Sciatic nerve (tissue), 2 donors: ENCODE results near the gene SPEM1. TPM values are rescaled to one million over a fixed set of nuclear protein-coding genes. Genes with fewer than 3 reads are reported as not detected.
"Not testable (repeated sequence)": the region's sequence is repeated elsewhere in the genome, so short reads cannot be mapped to it uniquely, and the experiment has no call there.

Source experiments
- ATAC-seq: fragments of 200-7000 bp; cut with Tn5 transposase; one replicate; pipeline ENCODE4 v1.9.1; 2020; ENCODE audit warnings: mild to moderate bottlenecking, moderate library complexity
- DNase-seq: peaks from one replicate; pipeline ENCODE4 v3.0.0-alpha.2; 2020; ENCODE audit warnings: low spot score
- intact Hi-C: fragments of 100-400 bp; cut with DNase I; formaldehyde crosslinking; loops from one replicate; pipeline ENCODE4 v1.14.2; 2022
- total RNA-seq: library from RNA; stranded (reverse); fragmentation: NEBNext Ultra II Directional; extraction: Animal tissue kit (Norgen Biotek cat#: 25700); gene quantifications from one replicate; pipeline ENCODE4 v1.2.1, GENCODE V29; 2021
- donor health status: DM: no; HTN: no; CAD: no.
- donor health status: DM: no; HTN: no; CAD: no.

SPEM1 gene
- total RNA-seq, 1 donor from 2014 or later, result not detected

GRCh38 chr17:7464081-7464480 lies 44.0 kb downstream of the SPEM1 start:
- DNase-seq (no peak), ATAC-seq (no peak)
- intact Hi-C loops, result no loop called here

GRCh38 chr17:7465597-7466275 lies 45.6 kb downstream of the SPEM1 start:
- intact Hi-C loops, result no loop called here
- ATAC-seq, result peak; percentile 1
- no peak for DNase-seq

- intact Hi-C loops, result no loop called here
- no peak for DNase-seq
- ATAC-seq, result no peak
Measured at GRCh38 chr17:7466318-7466638, 46.2 kb downstream of the SPEM1 start.

GRCh38 chr17:7466639-7467341 lies 46.7 kb downstream of the SPEM1 start:
- DNase-seq (peak; percentile 88), ATAC-seq (peak; percentile 42)

GRCh38 chr17:7467498-7467897 lies 47.4 kb downstream of the SPEM1 start:
- ATAC-seq, result no peak
- intact Hi-C loops, result no loop called here
- DNase-seq, result no peak

More at GRCh38 chr17:7466639-7467341, 46.7 kb downstream of the SPEM1 start:
- intact Hi-C loops, result no loop called here

- DNase-seq, result no peak
- intact Hi-C loops, result no loop called here
- no peak for ATAC-seq
Measured at GRCh38 chr17:7468290-7468689, 48.2 kb downstream of the SPEM1 start.

- intact Hi-C loops, result no loop called here
- ATAC-seq (no peak), DNase-seq (no peak)
Measured at GRCh38 chr17:7468804-7469389, 48.8 kb downstream of the SPEM1 start.

- intact Hi-C loops, ATAC-seq, DNase-seq: not testable (repeated sequence)
Measured at GRCh38 chr17:7469843-7470242, 49.7 kb downstream of the SPEM1 start.

GRCh38 chr17:7470457-7470973 lies 50.4 kb downstream of the SPEM1 start:
- DNase-seq, ATAC-seq, intact Hi-C loops: not testable (repeated sequence)

Other genes starting within 250 kb of the SPEM1 start
- 2.3 TPM for gene ASGR1, start 241.0 kb upstream of the SPEM1 start, total RNA-seq
- 32.2 TPM for gene DLG4, start 200.5 kb upstream of the SPEM1 start, total RNA-seq
- gene ACADVL, start 200.4 kb upstream of the SPEM1 start, total RNA-seq, result 321 TPM
- gene DVL2, start 185.8 kb upstream of the SPEM1 start, total RNA-seq, result 49.1 TPM
- 23.8 TPM for gene PHF23, start 180.9 kb upstream of the SPEM1 start, total RNA-seq
- gene GABARAP, start 177.9 kb upstream of the SPEM1 start, total RNA-seq, result 397 TPM
- gene CTDNEP1, start 168.6 kb upstream of the SPEM1 start, total RNA-seq, result 82.0 TPM
- gene ELP5, start 168.1 kb upstream of the SPEM1 start, total RNA-seq, result 26.7 TPM
- gene CLDN7, start 157.8 kb upstream of the SPEM1 start, total RNA-seq, result 4.1 TPM
- gene SLC2A4, start 138.6 kb upstream of the SPEM1 start, total RNA-seq, result 6.1 TPM
- 2.1 TPM for gene YBX2, start 125.7 kb upstream of the SPEM1 start, total RNA-seq
- gene EIF5A, start 112.7 kb upstream of the SPEM1 start, total RNA-seq, result 168 TPM
- 53.8 TPM for gene GPS2, start 105.0 kb upstream of the SPEM1 start, total RNA-seq
- 37.0 TPM for gene NEURL4, start 91.0 kb upstream of the SPEM1 start, total RNA-seq
- 38.3 TPM for gene ACAP1, start 83.8 kb upstream of the SPEM1 start, total RNA-seq
- 64.6 TPM for gene KCTD11, start 68.2 kb upstream of the SPEM1 start, total RNA-seq
- gene TMEM95, start 65.2 kb upstream of the SPEM1 start, total RNA-seq, result not detected
- 6.1 TPM for gene TNK1, start 39.2 kb upstream of the SPEM1 start, total RNA-seq
- 37.1 TPM for gene PLSCR3, start 25.8 kb upstream of the SPEM1 start, total RNA-seq
- gene TMEM256, start 16.2 kb upstream of the SPEM1 start, total RNA-seq, result 75.0 TPM
- gene NLGN2, start 12.5 kb upstream of the SPEM1 start, total RNA-seq, result 44.8 TPM
- gene SPEM2, start 5.3 kb downstream of the SPEM1 start, total RNA-seq, result not detected
- gene SPEM3, start 8.5 kb downstream of the SPEM1 start, total RNA-seq, result not detected
- gene TMEM102, start 15.1 kb downstream of the SPEM1 start, total RNA-seq, result 3.0 TPM
- gene FGF11, start 19.2 kb downstream of the SPEM1 start, total RNA-seq, result 3.8 TPM
- gene CHRNB1, start 24.7 kb downstream of the SPEM1 start, total RNA-seq, result 6.3 TPM
- gene ZBTB4, start 59.3 kb downstream of the SPEM1 start, total RNA-seq, result 84.2 TPM
- gene SLC35G6, start 61.1 kb downstream of the SPEM1 start, total RNA-seq, result not detected
- gene POLR2A, start 64.0 kb downstream of the SPEM1 start, total RNA-seq, result 126 TPM
- gene TNFSF12, start 128.7 kb downstream of the SPEM1 start, total RNA-seq, result 63.9 TPM
- gene TNFSF13, start 138.4 kb downstream of the SPEM1 start, total RNA-seq, result 32.7 TPM
- gene SENP3, start 141.6 kb downstream of the SPEM1 start, total RNA-seq, result 39.8 TPM
- 83.0 TPM for gene CD68, start 159.3 kb downstream of the SPEM1 start, total RNA-seq
- gene MPDU1, start 163.5 kb downstream of the SPEM1 start, total RNA-seq, result 21.4 TPM
- 5.1 TPM for gene SOX15, start 169.8 kb downstream of the SPEM1 start, total RNA-seq
- 46.5 TPM for gene FXR2, start 194.6 kb downstream of the SPEM1 start, total RNA-seq
- 68.7 TPM for gene SAT2, start 207.5 kb downstream of the SPEM1 start, total RNA-seq
- gene SHBG, start 209.8 kb downstream of the SPEM1 start, total RNA-seq, result 0.53 TPM
- gene ATP1B2, start 230.6 kb downstream of the SPEM1 start, total RNA-seq, result 14.3 TPM